HepG2 (cell line): ENCODE data around the gene FBXL12. TPM values are rescaled to one million over a fixed set of nuclear protein-coding genes. Genes with fewer than 3 reads are reported as not detected.

Experiments
- ARNT2 ChIP-seq: sonication (generic); formaldehyde crosslinking; IDR thresholded peaks from 2 replicates; pipeline ENCODE4 v1.8.0; 2022; ENCODE audit warnings: mild to moderate bottlenecking, low read depth, missing genetic modification reagents, moderate library complexity
- CBX5 ChIP-seq: sonication (generic); formaldehyde crosslinking; IDR thresholded peaks from 2 replicates; pipeline ENCODE4 v1.4.0; 2020; ENCODE audit warnings: missing genetic modification reagents, borderline replicate concordance
- E2F1 ChIP-seq: sonication (generic); formaldehyde crosslinking; IDR thresholded peaks from 2 replicates; pipeline ENCODE4 v1.5.0; 2020; ENCODE audit warnings: missing genetic modification reagents
- E2F2 ChIP-seq: sonication (generic); formaldehyde crosslinking; IDR thresholded peaks from 2 replicates; pipeline ENCODE4 v1.4.0; 2020; ENCODE audit warnings: missing genetic modification reagents, borderline replicate concordance
- GLMP ChIP-seq: sonication (generic); formaldehyde crosslinking; IDR thresholded peaks from 2 replicates; pipeline ENCODE4 v1.9.0; 2021; ENCODE audit warnings: missing genetic modification reagents, mild to moderate bottlenecking, borderline replicate concordance
- HDAC1 ChIP-seq: sonication (generic); formaldehyde crosslinking; IDR thresholded peaks from 2 replicates; pipeline ENCODE4 v1.5.1; 2020; ENCODE audit warnings: mild to moderate bottlenecking, missing genetic modification reagents
- SALL1 ChIP-seq: sonication (generic); formaldehyde crosslinking; IDR thresholded peaks from 2 replicates; pipeline ENCODE4 v1.8.0; 2022; ENCODE audit warnings: mild to moderate bottlenecking, missing genetic modification reagents
- SMAD3 ChIP-seq: sonication (generic); formaldehyde crosslinking; IDR thresholded peaks from 2 replicates; pipeline ENCODE4 v1.4.0; 2020; ENCODE audit warnings: missing genetic modification reagents
- TFAP4 ChIP-seq: sonication (generic); IDR thresholded peaks from 2 replicates; pipeline ENCODE4 v1.6.1; 2016; ENCODE audit warnings: low read depth, borderline replicate concordance
- USF2 ChIP-seq, 2 experiments: sonication (generic) in 1 of 2; formaldehyde crosslinking in 1 of 2; IDR thresholded peaks; 2 replicates each; pipeline versions ENCODE4 v1.5.1 to v1.6.1; 2011 to 2020; ENCODE audit warnings: borderline replicate concordance in 1 of 2, low read depth in 1 of 2, low read length in 1 of 2, mild to moderate bottlenecking in 1 of 2, missing genetic modification reagents in 1 of 2, moderate library complexity in 1 of 2
- ZFAT ChIP-seq: sonication (generic); formaldehyde crosslinking; conservative IDR thresholded peaks from 2 replicates; pipeline ENCODE4 v1.8.1; 2023; ENCODE audit warnings: missing genetic modification reagents, inconsistent platforms
- ZFP36 ChIP-seq: fragments of 150-350 bp; IDR thresholded peaks from 2 replicates; pipeline ENCODE4 v1.6.1; 2018; ENCODE audit warnings: borderline replicate concordance, low read length, low read depth; ENCODE audit not compliant: partially characterized antibody
- ZHX1 ChIP-seq: sonication (generic); formaldehyde crosslinking; IDR thresholded peaks from 2 replicates; pipeline ENCODE4 v1.8.1; 2022; ENCODE audit warnings: low read depth, mild to moderate bottlenecking, missing genetic modification reagents
- ZNF160 ChIP-seq: sonication (generic); formaldehyde crosslinking; IDR thresholded peaks from 2 replicates; pipeline ENCODE4 v1.8.0; 2022; ENCODE audit warnings: mild to moderate bottlenecking, inconsistent platforms, missing genetic modification reagents
- ZNF33B ChIP-seq: sonication (generic); formaldehyde crosslinking; IDR thresholded peaks from 2 replicates; pipeline ENCODE4 v1.5.1; 2020; ENCODE audit warnings: mild to moderate bottlenecking, missing genetic modification reagents
- ZNF513 ChIP-seq: sonication (generic); formaldehyde crosslinking; conservative IDR thresholded peaks from 2 replicates; pipeline ENCODE4 v1.5.0; 2020; ENCODE audit warnings: missing genetic modification reagents
- polyA plus RNA-seq, 8 experiments: library from polyadenylated mRNA; depleted of rRNA in 3 of 8; stranded (reverse) in 7 of 8; unstranded in 1 of 8; fragments of >200 nt; fragmentation: Illumina TruSeq in 4 of 8; extraction: Trizol in 4 of 8; gene quantifications; 2 replicates each; pipeline versions ENCODE4 v1.2.1 to v1.2.3, GENCODE V29; 2011 to 2016; ENCODE audit warnings: low read depth in 4 of 8, missing spikeins in 1 of 8, mixed read lengths in 1 of 8; ENCODE audit not compliant: insufficient read depth in 1 of 8
- total RNA-seq, 5 experiments: library from RNA; depleted of rRNA; stranded (reverse); fragments of >200 nt; fragmentation: Illumina TruSeq; extraction: Trizol; gene quantifications; 2 replicates each; pipeline ENCODE4 v1.2.3, GENCODE V29; 2016; ENCODE audit warnings: low read depth in 1 of 5

Gene FBXL12
- total and polyA plus RNA-seq, 2 of the 13 experiments (the other 11 are each of a cell fraction or from before 2014, with no cell fraction given): 20.4 to 23.1 TPM

GRCh38 chr19:9834726-9835506 is 16.0 kb upstream of the FBXL12 start, which contains the start of gene PIN1 (continued):
- TF ChIP-seq ZHX1 (CRISPR knock-in tag): no peak
- TF ChIP-seq SMAD3 (CRISPR knock-in tag): no peak
- peak; percentile 61 for TF ChIP-seq HDAC1 (CRISPR knock-in tag)
- TF ChIP-seq ARNT2 (CRISPR knock-in tag): peak; percentile 56; the same call in 1 of the 2 replicates
- TF ChIP-seq USF2 (IDR thresholded peaks at IDR 0.05; ENCODE audit: low read depth, low read length): no peak
- TF ChIP-seq USF2 (CRISPR knock-in tag; IDR thresholded peaks at IDR 0.05; ENCODE audit: borderline replicate concordance): no peak
- TF ChIP-seq TFAP4: peak; percentile 47; the same call in 1 of the 2 replicates
- TF ChIP-seq SALL1 (CRISPR knock-in tag): no peak; the same call in 1 of the 2 replicates
- no peak; the same call in 1 of the 2 replicates for TF ChIP-seq ZNF33B
- TF ChIP-seq ZNF513 (CRISPR knock-in tag): no peak
- no peak for TF ChIP-seq GLMP (CRISPR knock-in tag)
- no peak for TF ChIP-seq E2F2 (CRISPR knock-in tag)
- no peak for TF ChIP-seq ZNF160 (CRISPR knock-in tag)
- no peak for TF ChIP-seq CBX5
- peak; percentile 88 for TF ChIP-seq E2F1
- no peak for TF ChIP-seq ZFP36
- no peak for TF ChIP-seq ZFAT (CRISPR knock-in tag)
